ENCODE measurements around the gene CCDC92B.

- TF ChIP-seq, protein P1, sequence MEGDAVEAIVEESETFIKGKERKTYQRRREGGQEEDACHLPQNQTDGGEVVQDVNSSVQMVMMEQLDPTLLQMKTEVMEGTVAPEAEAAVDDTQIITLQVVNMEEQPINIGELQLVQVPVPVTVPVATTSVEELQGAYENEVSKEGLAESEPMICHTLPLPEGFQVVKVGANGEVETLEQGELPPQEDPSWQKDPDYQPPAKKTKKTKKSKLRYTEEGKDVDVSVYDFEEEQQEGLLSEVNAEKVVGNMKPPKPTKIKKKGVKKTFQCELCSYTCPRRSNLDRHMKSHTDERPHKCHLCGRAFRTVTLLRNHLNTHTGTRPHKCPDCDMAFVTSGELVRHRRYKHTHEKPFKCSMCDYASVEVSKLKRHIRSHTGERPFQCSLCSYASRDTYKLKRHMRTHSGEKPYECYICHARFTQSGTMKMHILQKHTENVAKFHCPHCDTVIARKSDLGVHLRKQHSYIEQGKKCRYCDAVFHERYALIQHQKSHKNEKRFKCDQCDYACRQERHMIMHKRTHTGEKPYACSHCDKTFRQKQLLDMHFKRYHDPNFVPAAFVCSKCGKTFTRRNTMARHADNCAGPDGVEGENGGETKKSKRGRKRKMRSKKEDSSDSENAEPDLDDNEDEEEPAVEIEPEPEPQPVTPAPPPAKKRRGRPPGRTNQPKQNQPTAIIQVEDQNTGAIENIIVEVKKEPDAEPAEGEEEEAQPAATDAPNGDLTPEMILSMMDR (IDR thresholded peaks at IDR 0.05), result no peak
- TF ChIP-seq POLR2A (IDR thresholded peaks at IDR 0.05), result no peak
Observed at GRCh38 chr17:2721603-2722002, 27.8 kb downstream of the CCDC92B start.
